HG02970 (cell line): ENCODE measurements around the gene RASSF3.
"Not testable (repeated sequence)": the region's sequence is repeated elsewhere in the genome, so short reads cannot be mapped to it uniquely, and the experiment has no call there.

ENCODE experiments used
- ATAC-seq: cut with Tn5 transposase; IDR thresholded peaks from one replicate; pipeline ENCODE4 v1.9.1; 2021; ENCODE audit warnings: mild to moderate bottlenecking, moderate library complexity, moderate number of reproducible peaks; ENCODE audit not compliant: unreplicated experiment, low FRiP score

The RASSF3 gene

DNA sequence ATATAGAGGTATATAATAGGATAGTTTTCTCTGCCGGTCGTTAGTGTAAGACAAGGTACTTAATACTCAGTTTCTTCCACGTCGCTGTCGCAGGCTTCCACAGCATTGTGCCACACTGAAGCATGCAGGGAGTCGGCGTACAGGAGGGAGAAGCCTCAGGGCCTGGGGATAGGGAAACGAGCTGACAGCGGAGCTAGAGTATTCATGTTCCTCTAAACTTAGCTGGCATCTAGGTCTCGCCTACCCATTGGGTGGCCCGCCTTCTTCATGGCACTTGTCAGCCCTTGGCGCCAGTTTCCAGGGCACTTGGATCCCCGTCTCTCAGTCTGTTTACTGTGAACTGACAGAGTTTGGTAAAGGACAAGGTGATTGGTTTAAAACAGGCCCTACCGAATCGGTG lies 75.3 kb downstream of the RASSF3 start:
- ATAC-seq = no peak

DNA sequence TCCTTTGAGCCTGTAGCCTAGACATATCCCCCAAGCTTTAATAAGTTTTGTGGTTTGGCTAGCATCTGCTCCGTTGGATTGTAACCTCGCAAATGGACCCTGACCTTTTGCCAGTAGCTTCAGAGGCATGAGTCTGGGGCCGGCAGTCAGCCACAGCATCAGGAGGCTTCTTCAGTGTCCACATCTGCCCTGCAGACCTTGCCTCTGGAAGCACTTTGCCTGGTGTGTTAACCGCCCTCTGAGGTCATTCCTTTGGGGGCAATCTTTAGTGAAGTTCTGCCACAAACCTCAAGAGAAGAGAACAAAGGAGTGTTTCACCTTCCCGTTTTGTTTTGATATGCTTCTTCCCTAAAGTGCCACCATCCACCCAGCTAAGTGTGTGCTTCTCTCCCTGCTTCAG lies 77.5 kb downstream of the RASSF3 start:
- ATAC-seq = no peak

GRCh38 chr12:64688219-64688618 lies 77.9 kb downstream of the RASSF3 start:
- ATAC-seq = no peak

GRCh38 chr12:64688715-64689114 lies 78.4 kb downstream of the RASSF3 start:
- no peak for ATAC-seq

GRCh38 chr12:64690236-64690635 lies 79.9 kb downstream of the RASSF3 start:
- ATAC-seq = not testable (repeated sequence)

GRCh38 chr12:64691227-64691794 lies 81.0 kb downstream of the RASSF3 start:
- no peak for ATAC-seq

DNA sequence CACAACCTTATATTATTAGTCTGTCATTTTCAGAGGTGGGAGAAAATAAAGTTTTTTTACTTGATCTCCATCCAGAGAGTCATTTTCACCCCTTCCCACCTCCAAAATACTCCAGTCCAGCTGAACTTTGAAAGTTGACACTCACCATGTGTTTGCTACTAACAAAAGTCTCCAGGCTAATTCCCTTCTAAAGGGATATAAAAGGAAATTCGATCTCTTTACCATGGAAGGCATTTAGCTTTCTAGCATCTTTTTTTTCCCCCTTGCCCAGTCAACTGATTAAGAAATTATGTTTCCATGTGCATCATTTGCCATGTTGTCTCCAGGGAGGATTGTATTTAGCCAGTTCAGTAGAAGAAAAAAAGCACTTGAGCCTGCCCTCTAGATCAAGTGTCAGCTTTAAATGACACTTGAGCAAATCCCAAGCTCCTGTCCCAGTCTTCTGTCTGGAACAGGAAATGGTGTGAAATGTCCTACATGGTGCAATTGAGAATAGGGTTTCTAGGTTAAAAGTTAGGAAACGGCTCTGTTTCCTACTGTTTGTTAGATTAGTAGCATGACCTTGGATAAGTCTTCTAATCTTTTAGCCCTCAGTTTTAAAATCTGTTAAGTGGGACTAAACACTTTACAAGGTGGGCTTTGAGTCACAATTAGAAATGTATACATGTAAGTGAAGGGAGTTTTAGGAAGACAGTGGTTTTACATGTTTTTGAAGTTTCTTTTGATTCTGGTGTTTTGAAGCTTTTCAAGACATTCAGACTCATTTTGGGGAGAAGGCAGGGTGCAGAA lies 81.7 kb downstream of the RASSF3 start:
- no peak for ATAC-seq

GRCh38 chr12:64694130-64695040 lies 84.1 kb downstream of the RASSF3 start:
- ATAC-seq = no peak

GRCh38 chr12:64695550-64695949 lies 85.3 kb downstream of the RASSF3 start:
- ATAC-seq = no peak

DNA sequence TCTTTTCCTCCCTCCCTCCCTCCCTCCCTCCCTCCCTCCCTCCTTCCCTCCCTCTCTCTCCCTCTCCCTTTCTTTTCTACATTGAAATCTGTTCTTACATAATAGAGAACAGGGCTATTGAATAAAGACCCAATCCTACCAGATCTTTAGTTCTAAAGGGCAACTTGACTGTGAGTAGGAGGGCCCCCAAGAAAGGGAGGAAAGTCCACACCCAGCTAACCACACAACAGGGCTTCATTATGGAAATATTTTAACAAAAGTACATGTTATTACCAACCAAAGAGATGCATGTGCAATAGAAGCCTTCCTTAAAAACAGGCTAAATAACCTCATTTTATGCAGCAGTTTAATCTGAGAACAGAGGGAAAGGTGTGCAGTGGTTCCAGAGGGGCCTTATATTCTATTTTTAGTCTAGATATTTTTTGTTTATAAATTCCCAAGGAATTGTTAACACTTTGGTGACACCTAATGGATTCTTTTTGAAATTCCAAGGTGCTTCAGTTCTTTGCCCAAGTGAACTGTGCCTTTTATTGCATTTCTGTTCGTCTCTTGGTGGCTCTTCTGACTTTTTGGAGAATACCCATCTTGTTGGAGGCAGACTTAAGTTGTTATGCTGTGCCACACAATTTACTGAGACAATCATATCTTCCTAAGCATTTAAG lies 85.9 kb downstream of the RASSF3 start:
- ATAC-seq = no peak

- no peak for ATAC-seq
These were observed 89.3 kb downstream of the RASSF3 start for GRCh38 chr12:64699504-64700115.

- ATAC-seq = no peak
These were observed 90.2 kb downstream of the RASSF3 start for GRCh38 chr12:64700532-64700931.

GRCh38 chr12:64701283-64701682 lies 91.0 kb downstream of the RASSF3 start:
- no peak for ATAC-seq

- no peak for ATAC-seq
These were observed 96.0 kb downstream of the RASSF3 start for GRCh38 chr12:64706306-64706705.

- no peak for ATAC-seq
These were observed 96.6 kb downstream of the RASSF3 start for GRCh38 chr12:64706857-64707256.

GRCh38 chr12:64707362-64707761 lies 97.1 kb downstream of the RASSF3 start:
- no peak for ATAC-seq

DNA sequence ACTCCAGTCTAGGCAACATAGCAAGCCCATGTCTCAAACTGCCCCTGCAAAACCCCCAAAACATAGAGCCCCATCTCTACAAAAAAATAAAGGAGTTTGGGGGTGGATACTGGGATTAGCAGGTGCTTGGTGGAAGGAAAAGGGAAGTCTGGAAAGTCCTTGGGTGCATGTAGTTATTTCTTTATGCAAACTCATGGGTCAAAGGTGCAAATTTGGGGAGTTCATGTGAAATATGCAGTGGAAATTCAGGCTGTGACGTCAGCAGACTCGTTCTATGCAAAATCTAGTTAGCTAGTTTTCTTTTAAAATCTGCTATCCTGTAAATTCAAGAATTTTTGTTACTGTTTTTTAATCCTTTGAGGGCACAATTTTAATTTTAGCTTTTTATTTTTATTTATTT lies 97.6 kb downstream of the RASSF3 start:
- ATAC-seq = no peak

DNA sequence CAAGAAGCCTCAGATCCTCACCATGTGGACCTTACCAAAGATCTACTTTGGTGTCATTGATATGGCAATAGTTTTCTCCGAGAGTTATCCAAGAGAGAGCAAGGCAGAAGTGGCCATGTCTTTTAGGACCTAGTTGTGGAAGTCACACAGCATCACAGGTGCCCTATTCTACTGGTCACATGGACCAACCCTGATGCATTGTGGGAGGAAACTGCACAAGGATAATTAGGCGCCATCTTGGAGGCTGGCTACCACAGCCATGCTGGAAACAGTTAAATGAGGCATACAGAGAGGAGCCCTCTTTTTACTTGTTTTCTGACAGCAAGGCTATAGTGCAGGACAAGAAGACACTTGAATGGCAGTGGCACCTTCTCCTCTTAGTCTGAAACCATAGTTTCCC lies 99.1 kb downstream of the RASSF3 start:
- ATAC-seq = no peak

DNA sequence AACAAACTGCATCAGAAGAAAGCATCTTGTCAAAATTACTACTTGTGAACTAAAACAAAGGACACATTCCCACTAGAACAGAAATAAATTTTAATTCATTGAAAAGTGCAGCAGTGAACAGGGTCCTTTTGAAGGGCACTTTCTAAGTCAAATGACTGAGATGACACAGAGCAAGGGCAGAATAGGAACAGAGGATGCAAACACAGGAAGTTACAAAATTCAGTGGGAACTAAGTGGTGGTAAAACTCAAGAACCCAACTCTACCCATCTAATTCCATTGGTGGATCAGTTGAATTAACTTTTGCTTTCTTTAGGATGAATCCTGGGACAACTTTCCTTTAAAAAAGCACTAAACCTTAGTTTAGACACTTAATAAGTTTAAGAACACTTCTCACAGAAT lies 103.1 kb downstream of the RASSF3 start:
- ATAC-seq = no peak

- ATAC-seq = no peak
These were observed 104.3 kb downstream of the RASSF3 start for GRCh38 chr12:64714551-64714968.
